Body of pancreas (tissue), 4 donors: ENCODE measurements around the gene APBA2.

Experiments used
- POLR2A ChIP-seq, 3 donors: fragments of 450-650 bp; IDR thresholded peaks; one replicate each; pipeline ENCODE4 v1.6.1; 2016; ENCODE audit warnings: antibody characterized with exemption in 3 of 3, mild to moderate bottlenecking in 2 of 3
- TF ChIP-seq, protein P1 (sequence below), 7 experiments: fragments of 450-650 bp in 4 of 7; fragments of 200-600 bp in 3 of 7; sonication (generic) in 3 of 7; IDR thresholded peaks; one replicate each; pipeline ENCODE4 v1.5.1; 2016 to 2019; ENCODE audit warnings: antibody characterized with exemption in 7 of 7

DNA sequence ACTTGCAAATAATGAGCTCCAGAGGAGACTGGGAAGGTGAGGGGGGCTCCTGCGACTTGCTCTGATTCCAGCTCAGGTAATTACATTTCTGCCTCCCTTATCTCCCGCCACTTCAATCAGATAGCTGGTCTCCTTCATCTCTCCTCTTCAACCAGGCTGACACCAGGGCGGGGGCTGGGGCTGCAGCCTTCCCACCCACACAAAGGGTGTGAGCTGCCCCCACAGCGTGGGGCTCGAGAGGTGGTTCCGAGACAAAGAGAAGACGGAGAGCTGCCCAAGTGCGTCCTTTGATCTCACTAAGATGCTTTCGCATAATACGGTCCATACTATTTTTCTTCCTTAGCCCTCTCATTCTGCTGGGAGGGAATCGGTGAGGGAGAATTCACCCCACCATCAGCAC is 244.2 kb downstream of the APBA2 start:
- TF ChIP-seq, protein P1, sequence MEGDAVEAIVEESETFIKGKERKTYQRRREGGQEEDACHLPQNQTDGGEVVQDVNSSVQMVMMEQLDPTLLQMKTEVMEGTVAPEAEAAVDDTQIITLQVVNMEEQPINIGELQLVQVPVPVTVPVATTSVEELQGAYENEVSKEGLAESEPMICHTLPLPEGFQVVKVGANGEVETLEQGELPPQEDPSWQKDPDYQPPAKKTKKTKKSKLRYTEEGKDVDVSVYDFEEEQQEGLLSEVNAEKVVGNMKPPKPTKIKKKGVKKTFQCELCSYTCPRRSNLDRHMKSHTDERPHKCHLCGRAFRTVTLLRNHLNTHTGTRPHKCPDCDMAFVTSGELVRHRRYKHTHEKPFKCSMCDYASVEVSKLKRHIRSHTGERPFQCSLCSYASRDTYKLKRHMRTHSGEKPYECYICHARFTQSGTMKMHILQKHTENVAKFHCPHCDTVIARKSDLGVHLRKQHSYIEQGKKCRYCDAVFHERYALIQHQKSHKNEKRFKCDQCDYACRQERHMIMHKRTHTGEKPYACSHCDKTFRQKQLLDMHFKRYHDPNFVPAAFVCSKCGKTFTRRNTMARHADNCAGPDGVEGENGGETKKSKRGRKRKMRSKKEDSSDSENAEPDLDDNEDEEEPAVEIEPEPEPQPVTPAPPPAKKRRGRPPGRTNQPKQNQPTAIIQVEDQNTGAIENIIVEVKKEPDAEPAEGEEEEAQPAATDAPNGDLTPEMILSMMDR (IDR thresholded peaks at IDR 0.05) = no peak
- no peak for TF ChIP-seq POLR2A (IDR thresholded peaks at IDR 0.05)
